Fibroblast of lung (primary cell): Measurements from ENCODE around the gene PECR. TPM values are rescaled to one million over a fixed set of nuclear protein-coding genes. Genes with fewer than 3 reads are reported as not detected.
A peak's percentile ranks its signal among the peaks of the same experiment; 100 is the strongest.

Source experiments
- DNase-seq, 2 donors: peaks; one replicate each; pipeline versions ENCODE4 v3.0.0 to v3.0.0-alpha.2; 2010; ENCODE audit warnings: low read depth in 2 of 2
- H2AFZ ChIP-seq: 2 replicates; pipeline ENCODE4 v1.5.1; 2012; ENCODE audit warnings: low read length, control low read depth, inconsistent platforms
- H3K27ac ChIP-seq: 2 replicates; pipeline ENCODE4 v1.5.1; 2011; ENCODE audit warnings: low read length, control low read depth; ENCODE audit not compliant: insufficient read depth
- H3K27me3 ChIP-seq: 2 replicates; pipeline ENCODE4 v1.5.1; 2011; ENCODE audit warnings: mild to moderate bottlenecking, low read length; ENCODE audit not compliant: control insufficient read depth, insufficient read depth
- H3K36me3 ChIP-seq: 2 replicates; pipeline ENCODE4 v1.5.1; 2011; ENCODE audit warnings: low read length; ENCODE audit not compliant: control insufficient read depth, insufficient read depth
- H3K4me1 ChIP-seq: 2 replicates; pipeline ENCODE4 v1.5.1; 2011; ENCODE audit warnings: low read length; ENCODE audit not compliant: control insufficient read depth, insufficient read depth; ENCODE audit errors: extremely low read depth
- H3K4me2 ChIP-seq: 2 replicates; pipeline ENCODE4 v1.5.1; 2011; ENCODE audit warnings: low read length, control low read depth; ENCODE audit not compliant: insufficient read depth; ENCODE audit errors: extremely low read depth
- H3K4me3 ChIP-seq, 4 experiments: fragments of 200-600 bp in 1 of 4; sonication (generic) in 1 of 4; replicated peaks in 1 of 4; 2 replicates each; pipeline ENCODE4 v1.5.1; 2011 to 2016; ENCODE audit warnings: low read length in 4 of 4, low read depth in 3 of 4, mild to moderate bottlenecking in 3 of 4, control low read depth in 2 of 4, inconsistent platforms in 1 of 4, mixed read lengths in 1 of 4; ENCODE audit not compliant: insufficient read depth in 1 of 4; ENCODE audit errors: control extremely low read depth in 1 of 4
- H3K79me2 ChIP-seq: 2 replicates; pipeline ENCODE4 v1.5.1; 2012; ENCODE audit warnings: mild to moderate bottlenecking, low read length, inconsistent platforms; ENCODE audit not compliant: control insufficient read depth, insufficient read depth
- H3K9ac ChIP-seq: 2 replicates; pipeline ENCODE4 v1.5.1; 2011; ENCODE audit warnings: mild to moderate bottlenecking, low read length, control low read depth; ENCODE audit not compliant: insufficient read depth
- H3K9me3 ChIP-seq: 2 replicates; pipeline ENCODE4 v1.5.1; 2012; ENCODE audit warnings: low read depth, low read length; ENCODE audit not compliant: control insufficient read depth, insufficient read depth
- H4K20me1 ChIP-seq: 2 replicates; pipeline ENCODE4 v1.5.1; 2011; ENCODE audit warnings: low read length; ENCODE audit not compliant: control insufficient read depth, insufficient read depth; ENCODE audit errors: extremely low read depth
- EZH2 ChIP-seq: IDR thresholded peaks from 2 replicates; pipeline ENCODE4 v1.5.1; 2012; ENCODE audit warnings: low read length, control low read depth, mild to moderate bottlenecking; ENCODE audit errors: missing control alignments
- polyA plus RNA-seq, 2 donors: library from polyadenylated mRNA; depleted of rRNA in 1 of 2; stranded (reverse) in 1 of 2; unstranded in 1 of 2; fragments of >200 nt; gene quantifications; 2 replicates each; pipeline ENCODE4 v1.2.1, GENCODE V29; 2011 to 2012; ENCODE audit warnings: missing spikeins in 1 of 2
- total RNA-seq: library from RNA; depleted of rRNA; stranded (reverse); fragments of >200 nt; gene quantifications from 2 replicates; pipeline ENCODE4 v1.2.1, GENCODE V29; 2014
- TF ChIP-seq, protein P1 (sequence below), 2 donors: IDR thresholded peaks in 1 of 2; conservative IDR thresholded peaks in 1 of 2; 1 replicate in 1 of 2; 2 replicates in 1 of 2; pipeline ENCODE4 v1.5.1; 2011 to 2012; ENCODE audit warnings: low read length in 2 of 2, control low read depth in 1 of 2, inconsistent platforms in 1 of 2, low read depth in 1 of 2, mild to moderate bottlenecking in 1 of 2

PECR gene
- total and polyA plus RNA-seq, 2 donors (not counting 1 experiment from before 2014, with no cell fraction given): 11.7 to 19.3 TPM

DNA sequence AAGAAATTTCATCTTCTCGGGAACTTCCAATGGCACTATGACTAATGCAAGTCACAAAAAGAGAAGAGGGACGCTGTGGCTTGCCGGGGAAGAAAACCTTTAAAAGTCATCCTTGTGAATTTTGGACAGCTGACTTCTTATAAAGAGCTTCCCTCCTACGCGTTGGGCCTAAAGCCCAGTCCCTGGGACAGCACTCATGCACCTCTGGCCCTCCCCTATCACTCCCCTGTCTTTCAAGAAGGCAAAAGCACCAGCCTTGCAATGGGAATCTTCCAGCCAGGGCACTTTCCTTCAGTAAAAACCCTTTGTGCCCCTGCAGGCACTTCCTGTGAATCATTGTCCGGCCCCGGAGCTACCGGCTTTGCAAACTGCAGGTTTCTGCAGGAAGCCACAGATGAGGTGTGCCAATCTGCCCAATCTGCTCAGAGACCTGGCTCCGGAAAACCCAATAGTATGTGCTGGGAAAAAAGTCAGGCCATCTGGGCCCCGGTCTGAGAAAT is 75.4 kb downstream of the PECR start:
- no peak overlapping the region for H3K4me3 ChIP-seq
- H3K9me3 ChIP-seq: no peaks in the 10 kb centered on the region
- H3K4me2 ChIP-seq: no peak overlapping the region
- no peak overlapping the region for H2AFZ ChIP-seq
- no peak overlapping the region for H3K9ac ChIP-seq
- H4K20me1 ChIP-seq: no peaks in the 10 kb centered on the region
- no peaks in the 10 kb centered on the region for H3K27me3 ChIP-seq
- TF ChIP-seq, protein P1, sequence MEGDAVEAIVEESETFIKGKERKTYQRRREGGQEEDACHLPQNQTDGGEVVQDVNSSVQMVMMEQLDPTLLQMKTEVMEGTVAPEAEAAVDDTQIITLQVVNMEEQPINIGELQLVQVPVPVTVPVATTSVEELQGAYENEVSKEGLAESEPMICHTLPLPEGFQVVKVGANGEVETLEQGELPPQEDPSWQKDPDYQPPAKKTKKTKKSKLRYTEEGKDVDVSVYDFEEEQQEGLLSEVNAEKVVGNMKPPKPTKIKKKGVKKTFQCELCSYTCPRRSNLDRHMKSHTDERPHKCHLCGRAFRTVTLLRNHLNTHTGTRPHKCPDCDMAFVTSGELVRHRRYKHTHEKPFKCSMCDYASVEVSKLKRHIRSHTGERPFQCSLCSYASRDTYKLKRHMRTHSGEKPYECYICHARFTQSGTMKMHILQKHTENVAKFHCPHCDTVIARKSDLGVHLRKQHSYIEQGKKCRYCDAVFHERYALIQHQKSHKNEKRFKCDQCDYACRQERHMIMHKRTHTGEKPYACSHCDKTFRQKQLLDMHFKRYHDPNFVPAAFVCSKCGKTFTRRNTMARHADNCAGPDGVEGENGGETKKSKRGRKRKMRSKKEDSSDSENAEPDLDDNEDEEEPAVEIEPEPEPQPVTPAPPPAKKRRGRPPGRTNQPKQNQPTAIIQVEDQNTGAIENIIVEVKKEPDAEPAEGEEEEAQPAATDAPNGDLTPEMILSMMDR (conservative IDR thresholded peaks at IDR 0.05 in 1 of 2, IDR thresholded peaks at IDR 0.05 in 1 of 2; ENCODE audit: low read depth in 1 of 2, low read length in 2 of 2): no peak
- no peak for TF ChIP-seq EZH2
- no peaks in the 10 kb centered on the region for H3K36me3 ChIP-seq
- peak in 1 of 2 donors; percentile 63 for DNase-seq
- no peaks in the 10 kb centered on the region for H3K4me1 ChIP-seq
- no peak overlapping the region for H3K27ac ChIP-seq
- H3K79me2 ChIP-seq: no peaks in the 10 kb centered on the region

DNA sequence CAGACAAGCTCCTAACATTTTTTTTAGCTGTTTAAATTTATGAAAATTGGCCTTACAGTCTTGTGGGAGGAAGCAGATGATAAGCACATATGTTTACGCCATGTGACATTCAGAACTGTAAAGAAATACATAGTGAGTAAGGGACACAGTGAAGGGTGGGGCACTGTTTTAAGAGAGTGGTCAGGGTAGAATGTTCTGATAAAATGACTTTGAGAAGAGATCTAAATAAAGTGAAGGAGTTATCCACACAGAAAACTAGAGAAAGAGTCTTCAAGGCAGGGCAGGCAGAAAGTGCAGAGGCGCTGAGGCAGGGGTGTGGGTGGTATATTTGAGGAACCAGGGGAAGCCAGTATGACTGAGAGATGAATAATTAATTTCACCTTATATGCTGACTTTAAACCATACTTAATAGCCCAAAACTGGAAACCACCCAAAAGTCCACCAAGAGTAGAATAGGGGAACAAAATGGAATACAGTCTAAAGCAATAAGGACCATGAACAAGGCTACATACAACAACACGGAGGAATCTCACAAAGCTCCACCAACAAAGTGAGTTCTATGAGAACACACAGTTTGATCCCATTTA is 76.8 kb downstream of the PECR start:
- no peaks in the 10 kb centered on the region for H3K4me1 ChIP-seq
- no peak overlapping the region for H3K9ac ChIP-seq
- no peak overlapping the region for H3K4me2 ChIP-seq
- H3K27me3 ChIP-seq: no peaks in the 10 kb centered on the region
- no peak for DNase-seq
- H3K4me3 ChIP-seq: no peak overlapping the region
- no peak overlapping the region for H3K27ac ChIP-seq
- H2AFZ ChIP-seq: no peak overlapping the region
- no peaks in the 10 kb centered on the region for H3K36me3 ChIP-seq
- no peaks in the 10 kb centered on the region for H3K9me3 ChIP-seq
- TF ChIP-seq, protein P1 (conservative IDR thresholded peaks at IDR 0.05 in 1 of 2, IDR thresholded peaks at IDR 0.05 in 1 of 2; ENCODE audit: low read depth in 1 of 2, low read length in 2 of 2): no peak
- TF ChIP-seq EZH2: no peak
- H4K20me1 ChIP-seq: no peaks in the 10 kb centered on the region
- H3K79me2 ChIP-seq: no peaks in the 10 kb centered on the region

DNA sequence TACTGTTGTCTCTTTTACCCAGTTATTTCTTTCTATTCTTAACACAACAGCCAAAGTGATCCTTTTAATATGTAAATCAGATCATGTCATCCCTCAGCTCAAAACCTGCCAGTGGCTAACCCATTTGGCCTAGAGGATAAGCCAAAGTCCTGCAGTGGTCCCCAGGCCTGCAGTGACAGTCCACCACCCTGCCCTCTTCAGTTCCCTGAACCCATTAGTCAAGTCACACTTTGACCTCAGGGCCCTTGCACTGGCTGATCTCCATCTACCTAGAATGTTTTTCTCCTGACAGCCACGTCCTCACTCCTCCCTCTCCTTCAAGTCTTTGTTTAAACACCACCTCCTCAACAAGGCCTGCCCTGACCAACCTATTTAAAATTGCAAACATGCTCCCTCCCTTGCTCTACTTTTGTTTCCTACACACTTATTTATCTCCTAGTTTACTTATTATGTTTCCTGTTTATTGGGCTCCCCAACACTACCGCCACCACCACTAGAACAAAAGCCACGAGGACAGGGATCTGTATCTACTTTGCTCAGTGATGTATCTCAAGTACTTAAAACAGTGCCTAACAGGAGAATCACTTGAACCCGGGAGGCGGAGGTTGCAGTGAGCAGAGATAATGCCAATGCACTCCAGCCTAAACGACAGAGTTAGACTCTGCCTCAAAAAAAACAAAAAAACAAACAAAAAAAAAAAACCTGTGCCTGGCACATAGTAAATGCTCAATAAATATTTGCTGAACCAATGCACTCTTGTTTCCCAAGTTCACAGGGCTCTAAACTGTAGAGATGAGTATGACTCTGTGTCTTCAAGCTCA is 77.5 kb downstream of the PECR start:
- Histone ChIP-seq H4K20me1 (no peaks in the 10 kb centered on the region), H3K9me3 (no peaks in the 10 kb centered on the region), H3K27ac (no peak overlapping the region), H3K4me1 (no peaks in the 10 kb centered on the region), H3K4me2 (no peak overlapping the region), H3K27me3 (no peaks in the 10 kb centered on the region), H3K79me2 (no peaks in the 10 kb centered on the region), H3K36me3 (no peaks in the 10 kb centered on the region), H3K9ac (no peak overlapping the region), H3K4me3 (no peak overlapping the region), H2AFZ (no peak overlapping the region)
- DNase-seq: no peak
- TF ChIP-seq EZH2: no peak
- TF ChIP-seq, protein P1 (conservative IDR thresholded peaks at IDR 0.05 in 1 of 2, IDR thresholded peaks at IDR 0.05 in 1 of 2; ENCODE audit: low read depth in 1 of 2, low read length in 2 of 2): no peak
